ENCODE measurements around the gene BBS1.

DNA sequence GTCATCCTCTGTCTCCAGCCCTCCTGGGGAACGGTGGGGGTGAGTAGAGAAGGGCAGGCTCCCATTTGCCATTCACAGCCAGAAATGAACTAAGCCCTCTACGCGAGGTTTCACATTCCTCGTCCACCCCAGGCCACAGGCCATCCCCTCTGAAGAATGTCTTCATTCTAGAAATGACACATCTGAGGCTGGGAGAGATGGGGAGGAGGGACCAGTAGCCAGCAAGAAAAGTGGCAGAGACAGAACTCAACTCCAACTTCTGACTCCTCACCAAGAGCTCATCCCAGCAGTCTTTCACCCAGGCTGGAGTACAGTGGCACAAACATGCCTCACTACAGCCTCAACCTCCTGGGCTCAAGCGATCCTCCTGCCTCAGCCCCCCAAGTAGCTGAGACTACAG, 54.5 kb downstream of the BBS1 start:
- TF ChIP-seq, protein P1, sequence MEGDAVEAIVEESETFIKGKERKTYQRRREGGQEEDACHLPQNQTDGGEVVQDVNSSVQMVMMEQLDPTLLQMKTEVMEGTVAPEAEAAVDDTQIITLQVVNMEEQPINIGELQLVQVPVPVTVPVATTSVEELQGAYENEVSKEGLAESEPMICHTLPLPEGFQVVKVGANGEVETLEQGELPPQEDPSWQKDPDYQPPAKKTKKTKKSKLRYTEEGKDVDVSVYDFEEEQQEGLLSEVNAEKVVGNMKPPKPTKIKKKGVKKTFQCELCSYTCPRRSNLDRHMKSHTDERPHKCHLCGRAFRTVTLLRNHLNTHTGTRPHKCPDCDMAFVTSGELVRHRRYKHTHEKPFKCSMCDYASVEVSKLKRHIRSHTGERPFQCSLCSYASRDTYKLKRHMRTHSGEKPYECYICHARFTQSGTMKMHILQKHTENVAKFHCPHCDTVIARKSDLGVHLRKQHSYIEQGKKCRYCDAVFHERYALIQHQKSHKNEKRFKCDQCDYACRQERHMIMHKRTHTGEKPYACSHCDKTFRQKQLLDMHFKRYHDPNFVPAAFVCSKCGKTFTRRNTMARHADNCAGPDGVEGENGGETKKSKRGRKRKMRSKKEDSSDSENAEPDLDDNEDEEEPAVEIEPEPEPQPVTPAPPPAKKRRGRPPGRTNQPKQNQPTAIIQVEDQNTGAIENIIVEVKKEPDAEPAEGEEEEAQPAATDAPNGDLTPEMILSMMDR (IDR thresholded peaks at IDR 0.05): no peak
- TF ChIP-seq POLR2A (IDR thresholded peaks at IDR 0.05): no peak
